Measurements from ENCODE around the gene PCTP. TPM values are rescaled to one million over a fixed set of nuclear protein-coding genes. Genes with fewer than 3 reads are reported as not detected.

Gene PCTP
- total and polyA plus RNA-seq, 4 experiments from 2014 or later = 2.3 to 4.7 (median 3.0) TPM

DNA sequence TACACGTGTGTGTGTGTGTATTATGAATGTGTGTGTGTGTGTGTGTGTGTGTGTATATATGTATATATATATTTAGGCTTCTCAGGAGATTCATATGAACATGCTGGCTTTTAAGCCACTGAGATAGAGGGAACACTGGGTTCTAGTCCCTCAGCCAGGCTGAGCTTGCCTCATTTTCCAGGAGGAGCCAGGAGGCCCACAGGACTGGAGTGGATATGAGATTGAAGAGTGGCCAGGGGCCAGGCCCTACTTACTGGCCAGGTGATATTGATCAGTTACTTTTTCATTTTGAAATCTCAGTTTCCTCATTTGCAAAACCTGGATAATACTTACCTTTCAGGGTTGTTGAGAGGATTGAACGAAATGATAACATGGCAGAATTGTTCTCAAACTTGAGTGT, 5.8 kb downstream of the PCTP start:
- no peaks in the 10 kb centered on the region for H3K36me3 Mint-ChIP-seq
- Histone ChIP-seq H3K4me3 (ENCODE audit: low read length in 2 of 2) (no peak overlapping the region), H3K4me1 (ENCODE audit: insufficient read depth, low read length) (peaks cover 3% of the 10 kb centered on the region), H3K27me3 (ENCODE audit: insufficient read depth, low read length) (no peaks in the 10 kb centered on the region), H3K9me3 (ENCODE audit: control insufficient read depth in 1 of 2, low read length in 2 of 2) (no peaks in the 10 kb centered on the region), H3K27ac (ENCODE audit: low read depth, low read length) (no peak overlapping the region), H3K36me3 (ENCODE audit: insufficient read depth, low read length) (no peaks in the 10 kb centered on the region)
- ChIA-PET CTCF (ENCODE audit: partially characterized antibody) (interaction anchor here (1.0 kb wide), 1 partner anchor 39 kb away, joined by 3 read pairs; no protein-coding TSS in a partner anchor), POLR2A (ENCODE audit: partially characterized antibody) (no interaction called here)
- H3K4me3 Mint-ChIP-seq = no peak overlapping the region
- H3K27me3 Mint-ChIP-seq = no peaks in the 10 kb centered on the region
- H3K27ac Mint-ChIP-seq = no peak overlapping the region
- intact Hi-C loops (cut with micrococcal nuclease) = loop anchor here (10.0 kb wide), 1 partner anchor 792 kb away; the partner anchor contains the start of genes COX11 and STXBP4
- no peaks in the 10 kb centered on the region for H3K9me3 Mint-ChIP-seq
- DNase-seq = no peak
- H3K4me1 Mint-ChIP-seq = peaks cover 2 to 12% (median 8%) of the 10 kb centered on the region in 4 donors

DNA sequence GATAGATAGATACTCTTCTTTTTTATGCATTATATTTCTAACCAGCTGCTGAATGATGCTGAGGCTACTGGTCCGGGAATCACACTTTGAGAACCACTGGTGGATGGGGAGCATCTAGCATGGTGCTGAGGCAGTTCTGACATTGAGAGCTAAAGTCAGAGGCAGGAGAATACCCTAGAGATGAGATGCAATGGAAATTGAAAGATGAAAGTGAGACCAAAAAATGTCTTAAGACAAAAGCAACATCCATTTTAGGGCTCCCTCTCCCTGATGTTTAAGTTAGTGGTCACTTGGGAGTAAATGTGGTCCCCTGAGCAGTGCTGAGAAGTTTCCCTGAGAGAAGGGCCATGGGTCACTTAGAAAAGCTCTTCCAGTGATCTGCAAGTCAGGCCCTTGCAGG, 6.8 kb downstream of the PCTP start:
- no peaks in the 10 kb centered on the region for H3K36me3 ChIP-seq (ENCODE audit: insufficient read depth, low read length)
- no peak overlapping the region for H3K27ac ChIP-seq (ENCODE audit: low read depth, low read length)
- no peaks in the 10 kb centered on the region for H3K9me3 Mint-ChIP-seq
- no peaks in the 10 kb centered on the region for H3K36me3 Mint-ChIP-seq
- CTCF ChIA-PET (ENCODE audit: partially characterized antibody) = no interaction called here
- H3K27me3 Mint-ChIP-seq = no peaks in the 10 kb centered on the region
- no peak for DNase-seq
- no peaks in the 10 kb centered on the region for H3K4me1 ChIP-seq (ENCODE audit: insufficient read depth, low read length)
- intact Hi-C loops (cut with micrococcal nuclease) = loop anchor here (10.0 kb wide), 1 partner anchor 793 kb away; the partner anchor contains the start of genes COX11 and STXBP4
- no peak overlapping the region for H3K27ac Mint-ChIP-seq
- H3K27me3 ChIP-seq (ENCODE audit: insufficient read depth, low read length) = no peaks in the 10 kb centered on the region
- H3K4me3 ChIP-seq (ENCODE audit: low read length in 2 of 2) = no peak overlapping the region
- no peaks in the 10 kb centered on the region for H3K9me3 ChIP-seq (ENCODE audit: control insufficient read depth in 1 of 2, low read length in 2 of 2)
- POLR2A ChIA-PET (ENCODE audit: partially characterized antibody) = no interaction called here
- H3K4me1 Mint-ChIP-seq = peaks cover 0 to 5% (median 4%) of the 10 kb centered on the region in 4 donors
- no peak overlapping the region for H3K4me3 Mint-ChIP-seq

GRCh38 chr17:55758171-55758570, 7.3 kb downstream of the PCTP start:
- Histone ChIP-seq H3K9me3 (ENCODE audit: control insufficient read depth in 1 of 2, low read length in 2 of 2) (no peaks in the 10 kb centered on the region), H3K27me3 (ENCODE audit: insufficient read depth, low read length) (no peaks in the 10 kb centered on the region), H3K27ac (ENCODE audit: low read depth, low read length) (no peak overlapping the region), H3K4me3 (ENCODE audit: low read length in 2 of 2) (no peak overlapping the region), H3K36me3 (ENCODE audit: insufficient read depth, low read length) (no peaks in the 10 kb centered on the region), H3K4me1 (ENCODE audit: insufficient read depth, low read length) (no peaks in the 10 kb centered on the region)
- no peak for DNase-seq
- ChIA-PET POLR2A (ENCODE audit: partially characterized antibody) (no interaction called here), CTCF (ENCODE audit: partially characterized antibody) (interaction anchor here (1.0 kb wide), 1 partner anchor 13 kb away, joined by 3 read pairs; no protein-coding TSS in a partner anchor)
- Mint-ChIP-seq H3K9me3 (no peaks in the 10 kb centered on the region), H3K4me1 (peaks cover 0 to 3% (median under 1%) of the 10 kb centered on the region in 4 donors), H3K27ac (no peak overlapping the region), H3K27me3 (no peaks in the 10 kb centered on the region), H3K36me3 (no peaks in the 10 kb centered on the region), H3K4me3 (no peak overlapping the region)
- intact Hi-C loops (cut with micrococcal nuclease) = loop anchor here (10.0 kb wide), 1 partner anchor 793 kb away; the partner anchor contains the start of genes COX11 and STXBP4

DNA sequence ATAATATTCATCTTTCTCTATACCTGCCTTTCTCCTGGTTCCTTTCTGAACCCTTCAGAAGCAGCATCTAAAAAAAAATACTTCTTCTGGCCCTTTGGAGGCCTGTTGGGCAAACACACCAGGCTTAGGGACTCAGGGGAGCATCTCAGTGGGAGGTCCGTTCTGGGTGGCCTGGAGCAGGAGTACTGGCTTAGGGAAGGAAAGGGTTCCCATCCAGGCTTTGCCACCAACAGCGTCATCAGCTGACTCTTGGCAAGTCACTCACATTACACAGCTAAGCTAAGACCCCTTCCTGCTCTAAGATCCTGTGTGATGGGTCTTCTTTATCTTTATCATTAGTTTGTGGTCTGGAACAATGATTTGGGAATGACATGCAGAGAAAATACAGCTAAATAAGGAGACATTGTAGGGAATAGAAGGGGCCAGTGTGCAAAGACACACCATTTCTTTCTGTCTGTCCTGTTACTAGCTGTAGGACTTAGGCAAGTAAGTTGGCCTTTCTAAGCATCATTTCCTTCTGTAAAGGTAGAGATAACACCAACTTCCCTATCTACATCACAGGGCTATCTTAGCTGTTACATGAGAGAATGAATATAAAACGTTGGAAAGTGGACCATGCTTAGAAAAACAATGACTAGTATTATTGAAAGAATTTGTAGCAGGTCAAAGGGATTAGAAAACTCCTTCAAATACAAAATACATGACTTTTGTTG, 9.9 kb downstream of the PCTP start:
- H3K4me1 Mint-ChIP-seq = peaks cover 0 to 4% (median 2%) of the 10 kb centered on the region in 4 donors
- POLR2A ChIA-PET (ENCODE audit: partially characterized antibody) = no interaction called here
- no peaks in the 10 kb centered on the region for H3K9me3 Mint-ChIP-seq
- Histone ChIP-seq H3K9me3 (ENCODE audit: control insufficient read depth in 1 of 2, low read length in 2 of 2) (no peaks in the 10 kb centered on the region), H3K4me1 (ENCODE audit: insufficient read depth, low read length) (no peaks in the 10 kb centered on the region), H3K27me3 (ENCODE audit: insufficient read depth, low read length) (no peaks in the 10 kb centered on the region), H3K36me3 (ENCODE audit: insufficient read depth, low read length) (no peaks in the 10 kb centered on the region), H3K4me3 (ENCODE audit: low read length in 2 of 2) (no peak overlapping the region), H3K27ac (ENCODE audit: low read depth, low read length) (no peak overlapping the region)
- CTCF ChIA-PET (ENCODE audit: partially characterized antibody) = interaction anchor here (1.2 kb wide), 1 partner anchor 10 kb away, joined by 3 read pairs; no protein-coding TSS in a partner anchor
- no peak overlapping the region for H3K4me3 Mint-ChIP-seq
- DNase-seq = no peak
- H3K36me3 Mint-ChIP-seq = peaks cover 0 to 6% of the 10 kb centered on the region in 2 donors
- no peaks in the 10 kb centered on the region for H3K27me3 Mint-ChIP-seq
- H3K27ac Mint-ChIP-seq = no peak overlapping the region
- intact Hi-C loops (cut with micrococcal nuclease) = no loop called here

GRCh38 chr17:55762086-55762858, 11.4 kb downstream of the PCTP start:
- Histone ChIP-seq H3K27ac (ENCODE audit: low read depth, low read length) (no peak overlapping the region), H3K27me3 (ENCODE audit: insufficient read depth, low read length) (no peaks in the 10 kb centered on the region), H3K36me3 (ENCODE audit: insufficient read depth, low read length) (no peaks in the 10 kb centered on the region), H3K4me3 (ENCODE audit: low read length in 2 of 2) (no peak overlapping the region), H3K9me3 (ENCODE audit: control insufficient read depth in 1 of 2, low read length in 2 of 2) (no peaks in the 10 kb centered on the region), H3K4me1 (ENCODE audit: insufficient read depth, low read length) (no peaks in the 10 kb centered on the region)
- ChIA-PET CTCF (ENCODE audit: partially characterized antibody) (interaction anchor here (1.2 kb wide), 1 partner anchor 9 kb away, joined by 3 read pairs; no protein-coding TSS in a partner anchor), POLR2A (ENCODE audit: partially characterized antibody) (interaction anchor here (0.5 kb wide), 1 partner anchor 185 kb away, joined by 3 read pairs; no protein-coding TSS in a partner anchor)
- no peak overlapping the region for H3K4me3 Mint-ChIP-seq
- no peaks in the 10 kb centered on the region for H3K27me3 Mint-ChIP-seq
- peaks cover 0 to 3% (median 2%) of the 10 kb centered on the region in 4 donors for H3K4me1 Mint-ChIP-seq
- H3K36me3 Mint-ChIP-seq = peaks cover 1 to 8% of the 10 kb centered on the region in 2 donors
- no peaks in the 10 kb centered on the region for H3K9me3 Mint-ChIP-seq
- intact Hi-C loops (cut with micrococcal nuclease) = no loop called here
- no peak overlapping the region for H3K27ac Mint-ChIP-seq
- no peak for DNase-seq

DNA sequence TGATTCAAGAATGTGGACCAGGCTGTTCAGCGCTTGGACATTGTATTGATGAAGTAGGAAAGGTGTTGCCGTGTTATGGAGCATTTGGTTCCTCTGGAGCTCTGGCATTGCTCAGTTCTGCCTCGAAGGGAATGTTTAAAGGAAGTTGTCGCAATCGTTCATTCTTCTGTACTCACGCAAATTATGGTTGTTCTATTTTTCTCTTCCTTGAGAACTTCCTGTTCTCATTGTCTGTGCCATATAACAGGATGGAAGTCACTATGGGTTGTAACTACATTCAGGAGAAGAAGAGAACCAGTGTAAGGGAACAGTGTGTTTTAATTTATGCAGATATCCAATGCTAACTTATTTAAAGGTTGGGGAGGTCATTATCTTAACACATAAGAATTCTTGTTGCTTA, 13.0 kb downstream of the PCTP start:
- no peak overlapping the region for H3K27ac Mint-ChIP-seq

GRCh38 chr17:55764610-55765009, 13.8 kb downstream of the PCTP start:
- H3K4me3 Mint-ChIP-seq = no peak overlapping the region
- no peak overlapping the region for H3K27ac Mint-ChIP-seq
- Histone ChIP-seq H3K9me3 (ENCODE audit: control insufficient read depth in 1 of 2, low read length in 2 of 2) (no peaks in the 10 kb centered on the region), H3K36me3 (ENCODE audit: insufficient read depth, low read length) (no peaks in the 10 kb centered on the region), H3K27me3 (ENCODE audit: insufficient read depth, low read length) (no peaks in the 10 kb centered on the region), H3K27ac (ENCODE audit: low read depth, low read length) (no peak overlapping the region), H3K4me3 (ENCODE audit: low read length in 2 of 2) (no peak overlapping the region), H3K4me1 (ENCODE audit: insufficient read depth, low read length) (no peaks in the 10 kb centered on the region)
- intact Hi-C loops (cut with micrococcal nuclease) = no loop called here
- no peak for DNase-seq
- no peaks in the 10 kb centered on the region for H3K9me3 Mint-ChIP-seq
- ChIA-PET CTCF (ENCODE audit: partially characterized antibody) (no interaction called here), POLR2A (ENCODE audit: partially characterized antibody) (no interaction called here)
- peaks cover 0 to 3% (median 2%) of the 10 kb centered on the region in 4 donors for H3K4me1 Mint-ChIP-seq
- peaks cover 11 to 25% of the 10 kb centered on the region in 2 donors for H3K36me3 Mint-ChIP-seq
- H3K27me3 Mint-ChIP-seq = no peaks in the 10 kb centered on the region

More for the DNA sequence above, 13.0 kb downstream of the PCTP start:
- intact Hi-C loops (cut with micrococcal nuclease) = no loop called here
- no peaks in the 10 kb centered on the region for H3K4me1 ChIP-seq (ENCODE audit: insufficient read depth, low read length)
- peaks cover 0 to 3% (median 2%) of the 10 kb centered on the region in 4 donors for H3K4me1 Mint-ChIP-seq
- no peak overlapping the region for H3K27ac ChIP-seq (ENCODE audit: low read depth, low read length)
- H3K4me3 Mint-ChIP-seq = no peak overlapping the region
- no peaks in the 10 kb centered on the region for H3K27me3 ChIP-seq (ENCODE audit: insufficient read depth, low read length)
- peaks cover 7 to 17% of the 10 kb centered on the region in 2 donors for H3K36me3 Mint-ChIP-seq
- no peaks in the 10 kb centered on the region for H3K36me3 ChIP-seq (ENCODE audit: insufficient read depth, low read length)
- CTCF ChIA-PET (ENCODE audit: partially characterized antibody) = no interaction called here
- POLR2A ChIA-PET (ENCODE audit: partially characterized antibody) = no interaction called here
- no peaks in the 10 kb centered on the region for H3K27me3 Mint-ChIP-seq
- DNase-seq = no peak
- H3K4me3 ChIP-seq (ENCODE audit: low read length in 2 of 2) = no peak overlapping the region
- H3K9me3 Mint-ChIP-seq = no peaks in the 10 kb centered on the region
- no peaks in the 10 kb centered on the region for H3K9me3 ChIP-seq (ENCODE audit: control insufficient read depth in 1 of 2, low read length in 2 of 2)

All from CD4-positive, alpha-beta memory T cell (primary cell).